ENCODE results near the gene CACNA2D3.

CACNA2D3 gene

DNA sequence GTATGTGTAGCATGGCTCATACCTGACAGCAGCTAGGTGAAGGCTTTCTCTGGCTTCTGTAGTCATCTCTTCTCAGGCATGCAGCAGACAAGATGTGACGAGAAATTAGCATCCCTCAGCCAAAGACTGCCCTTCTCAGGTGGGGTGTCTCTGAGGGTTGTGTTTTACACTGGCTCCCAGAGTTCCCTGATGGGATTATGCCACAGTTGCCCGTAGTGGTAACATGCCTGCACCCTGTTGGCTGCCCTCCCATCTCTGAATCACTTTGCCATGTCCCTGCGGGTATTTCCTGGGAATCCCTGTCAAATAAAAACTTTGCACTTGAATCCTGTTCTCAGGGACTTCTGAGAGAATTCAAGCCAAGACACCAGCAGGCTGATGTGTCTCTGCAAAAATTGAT is 735.0 kb downstream of the CACNA2D3 start:
- H3K9me3 ChIP-seq (ENCODE audit: insufficient read depth, low read depth, low read length), result no peaks in the 10 kb centered on the region
- H3K4me1 ChIP-seq (ENCODE audit: insufficient read depth, low read length), result peaks cover 14% of the 10 kb centered on the region; the same call in 1 of the 2 replicates
- H3K9ac ChIP-seq (ENCODE audit: low read depth, low read length), result no peak overlapping the region
- no peak overlapping the region for H3K4me3 ChIP-seq (ENCODE audit: low read length)
- no peaks in the 10 kb centered on the region for H3K27me3 ChIP-seq (ENCODE audit: insufficient read depth, low read length)
- no peak overlapping the region for H3K27ac ChIP-seq (ENCODE audit: low read length)
- no peaks in the 10 kb centered on the region for H3K36me3 ChIP-seq (ENCODE audit: insufficient read depth, low read depth, low read length)

DNA sequence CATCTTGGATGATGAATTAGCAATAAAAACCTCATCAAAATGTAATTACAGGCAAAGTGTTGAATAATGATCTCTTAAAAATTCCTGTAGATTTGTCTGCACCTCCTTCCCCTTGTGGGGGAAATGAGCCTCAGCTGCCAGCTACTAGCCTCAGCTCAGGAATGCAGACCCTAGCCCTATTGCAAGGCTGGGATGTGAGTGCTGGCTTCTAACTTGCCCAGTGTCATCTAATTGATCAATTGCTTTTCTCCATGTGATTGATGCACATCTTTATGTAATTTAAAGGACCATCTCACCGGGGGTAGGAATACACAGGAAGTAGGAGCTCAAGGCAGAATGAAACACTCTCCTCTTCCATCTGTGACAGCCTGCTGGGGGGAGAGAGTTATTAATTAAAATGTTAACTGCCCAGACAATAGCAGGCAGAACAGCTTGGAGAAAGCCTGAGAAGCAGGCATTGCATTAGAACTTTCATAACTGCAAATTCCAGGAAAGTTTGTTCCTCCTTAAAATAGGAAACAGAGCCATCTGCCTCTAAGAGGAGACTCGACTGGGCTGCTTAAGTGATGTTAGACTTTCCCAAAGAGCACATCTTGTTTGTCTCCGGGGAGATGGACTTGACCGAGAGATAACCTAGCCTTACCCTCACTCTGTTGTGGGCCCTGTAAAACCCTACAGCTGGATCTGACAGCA is 735.9 kb downstream of the CACNA2D3 start:
- H3K9me3 ChIP-seq (ENCODE audit: insufficient read depth, low read depth, low read length), result no peaks in the 10 kb centered on the region
- no peak overlapping the region for H3K4me3 ChIP-seq (ENCODE audit: low read length)
- H3K27me3 ChIP-seq (ENCODE audit: insufficient read depth, low read length), result no peaks in the 10 kb centered on the region
- H3K4me1 ChIP-seq (ENCODE audit: insufficient read depth, low read length), result peaks cover 16% of the 10 kb centered on the region; the same call in 1 of the 2 replicates
- no peaks in the 10 kb centered on the region for H3K36me3 ChIP-seq (ENCODE audit: insufficient read depth, low read depth, low read length)
- no peak overlapping the region for H3K27ac ChIP-seq (ENCODE audit: low read length)
- no peak overlapping the region for H3K9ac ChIP-seq (ENCODE audit: low read depth, low read length)

DNA sequence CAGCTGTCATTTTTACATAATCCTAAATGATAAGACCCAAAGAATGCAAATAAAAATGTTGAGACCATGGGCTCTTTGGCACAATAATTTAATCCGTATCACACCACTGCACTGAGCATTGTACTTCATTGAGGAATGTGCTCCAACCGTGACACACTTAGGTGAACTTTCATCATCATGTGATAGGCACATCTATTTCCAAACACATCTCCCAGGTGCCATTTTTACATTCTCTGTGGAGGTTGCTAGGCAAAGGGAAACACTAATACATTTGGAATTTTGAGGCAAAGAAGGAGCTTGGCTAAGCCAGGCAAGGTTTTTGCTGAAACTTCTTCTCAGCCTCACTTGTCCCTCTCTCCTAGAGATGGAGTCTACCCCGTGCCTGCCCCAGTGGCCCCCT is 736.8 kb downstream of the CACNA2D3 start:
- Histone ChIP-seq H3K4me1 (ENCODE audit: insufficient read depth, low read length) (peaks cover 16% of the 10 kb centered on the region), H3K9ac (ENCODE audit: low read depth, low read length) (no peak overlapping the region), H3K4me3 (ENCODE audit: low read length) (no peak overlapping the region), H3K27ac (ENCODE audit: low read length) (no peak overlapping the region), H3K36me3 (ENCODE audit: insufficient read depth, low read depth, low read length) (no peaks in the 10 kb centered on the region), H3K9me3 (ENCODE audit: insufficient read depth, low read depth, low read length) (no peaks in the 10 kb centered on the region), H3K27me3 (ENCODE audit: insufficient read depth, low read length) (no peaks in the 10 kb centered on the region)

DNA sequence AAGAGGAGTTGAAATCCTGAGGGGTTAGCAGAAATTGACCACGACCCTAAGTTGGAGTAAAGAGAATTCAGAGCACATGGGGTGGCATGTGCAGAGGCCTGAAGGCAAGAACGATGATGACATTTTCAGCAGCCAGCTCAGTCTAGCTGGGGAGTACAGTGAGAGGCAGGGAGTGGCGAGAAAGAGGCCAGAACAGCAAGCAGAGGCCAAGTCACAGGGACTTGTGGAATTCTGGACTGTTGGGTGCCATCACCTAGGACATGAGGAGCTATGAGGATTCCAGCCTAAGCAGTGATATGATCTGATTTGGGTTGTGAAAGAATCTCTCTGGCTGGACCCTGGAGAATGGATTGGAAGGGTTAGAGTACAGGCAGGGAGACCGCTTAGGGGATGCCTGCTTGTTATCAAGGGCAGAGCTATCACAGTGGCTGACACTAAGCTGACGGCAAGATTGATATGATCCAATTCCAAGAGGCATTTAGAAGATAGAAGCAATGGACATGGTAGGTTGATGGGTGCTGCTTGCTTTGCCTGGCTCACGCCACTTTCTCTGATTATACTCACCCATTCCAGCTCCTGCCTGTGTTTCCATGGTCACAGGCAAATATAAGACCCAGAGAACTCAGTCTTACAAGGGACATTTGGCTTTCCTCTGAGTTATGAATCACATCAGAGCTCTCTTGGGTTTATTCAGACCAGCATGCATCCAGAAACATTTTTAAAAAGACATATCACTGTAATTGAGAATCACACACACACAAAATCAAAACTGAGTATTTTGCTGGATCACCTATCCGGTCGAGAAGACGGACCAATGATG is 739.1 kb downstream of the CACNA2D3 start:
- Histone ChIP-seq H3K27ac (ENCODE audit: low read length) (no peak overlapping the region), H3K4me1 (ENCODE audit: insufficient read depth, low read length) (peaks cover 16% of the 10 kb centered on the region), H3K9ac (ENCODE audit: low read depth, low read length) (no peak overlapping the region), H3K36me3 (ENCODE audit: insufficient read depth, low read depth, low read length) (no peaks in the 10 kb centered on the region), H3K4me3 (ENCODE audit: low read length) (no peak overlapping the region), H3K9me3 (ENCODE audit: insufficient read depth, low read depth, low read length) (no peaks in the 10 kb centered on the region), H3K27me3 (ENCODE audit: insufficient read depth, low read length) (no peaks in the 10 kb centered on the region)

DNA sequence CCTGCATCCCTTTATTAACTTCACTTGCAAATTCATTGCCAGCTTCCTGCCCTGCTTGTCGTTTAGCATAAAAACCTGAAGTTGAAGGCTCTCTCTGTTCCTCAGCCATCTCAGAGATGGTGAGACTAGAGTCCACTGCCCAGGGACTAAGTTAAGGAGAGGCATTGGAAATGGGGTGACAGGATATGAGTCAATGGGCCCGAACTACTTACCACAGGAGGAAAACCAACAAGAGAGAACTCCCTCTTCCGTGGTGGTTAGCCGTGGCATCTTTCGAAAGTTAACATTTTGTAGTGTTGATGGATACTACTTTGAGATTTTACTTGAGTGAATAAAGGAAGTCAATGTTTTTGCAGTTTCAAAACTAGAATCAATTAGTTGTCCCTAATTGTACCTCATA is 740.2 kb downstream of the CACNA2D3 start:
- Histone ChIP-seq H3K9me3 (ENCODE audit: insufficient read depth, low read depth, low read length) (no peaks in the 10 kb centered on the region), H3K27ac (ENCODE audit: low read length) (no peak overlapping the region), H3K27me3 (ENCODE audit: insufficient read depth, low read length) (no peaks in the 10 kb centered on the region), H3K4me1 (ENCODE audit: insufficient read depth, low read length) (peaks cover 13% of the 10 kb centered on the region), H3K4me3 (ENCODE audit: low read length) (no peak overlapping the region), H3K36me3 (ENCODE audit: insufficient read depth, low read depth, low read length) (no peaks in the 10 kb centered on the region), H3K9ac (ENCODE audit: low read depth, low read length) (no peak overlapping the region)

DNA sequence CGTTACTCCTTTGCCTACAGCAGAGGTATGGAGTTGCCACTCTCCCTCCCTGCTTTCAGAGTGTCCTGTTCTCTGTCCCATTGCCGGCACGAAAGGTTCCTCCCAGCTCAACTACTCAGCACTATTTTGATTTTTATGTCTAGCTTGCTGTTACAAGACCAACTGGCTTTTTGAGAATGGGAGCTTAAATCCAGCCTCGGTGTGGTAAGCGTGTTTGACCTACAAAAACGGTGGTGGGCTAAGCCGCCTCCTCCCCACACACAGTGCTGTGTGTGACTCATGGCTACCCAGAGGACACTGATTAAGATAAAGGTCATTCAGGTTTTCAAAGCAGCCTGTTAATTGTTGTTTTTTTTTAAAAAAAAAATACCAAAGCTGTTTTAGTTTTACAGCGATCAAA is 741.0 kb downstream of the CACNA2D3 start:
- no peaks in the 10 kb centered on the region for H3K36me3 ChIP-seq (ENCODE audit: insufficient read depth, low read depth, low read length)
- H3K9me3 ChIP-seq (ENCODE audit: insufficient read depth, low read depth, low read length), result no peaks in the 10 kb centered on the region
- H3K4me3 ChIP-seq (ENCODE audit: low read length), result no peak overlapping the region
- no peaks in the 10 kb centered on the region for H3K27me3 ChIP-seq (ENCODE audit: insufficient read depth, low read length)
- no peak overlapping the region for H3K9ac ChIP-seq (ENCODE audit: low read depth, low read length)
- H3K4me1 ChIP-seq (ENCODE audit: insufficient read depth, low read length), result peaks cover 5% of the 10 kb centered on the region
- H3K27ac ChIP-seq (ENCODE audit: low read length), result no peak overlapping the region

DNA sequence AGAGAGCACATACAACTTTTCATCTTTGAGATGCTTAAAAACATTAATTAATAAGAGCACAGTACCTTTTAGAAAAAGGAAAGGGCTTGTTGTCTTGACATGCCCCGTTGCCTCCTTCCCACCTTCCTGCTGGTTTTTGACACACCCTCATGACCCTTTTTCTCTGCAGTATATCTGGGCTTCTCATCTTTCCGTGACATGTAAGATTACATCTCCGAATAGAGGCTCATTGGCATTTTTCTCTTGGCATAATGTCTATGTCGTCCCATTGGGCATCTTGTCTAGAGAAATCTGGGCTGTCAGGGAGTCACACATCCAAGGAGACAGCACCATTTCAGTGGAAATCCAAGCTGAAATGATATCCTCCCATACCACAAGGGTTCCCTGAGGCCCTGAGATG is 741.4 kb downstream of the CACNA2D3 start:
- no peaks in the 10 kb centered on the region for H3K9me3 ChIP-seq (ENCODE audit: insufficient read depth, low read depth, low read length)
- peaks cover 2% of the 10 kb centered on the region; the same call in 1 of the 2 replicates for H3K4me1 ChIP-seq (ENCODE audit: insufficient read depth, low read length)
- no peak overlapping the region for H3K9ac ChIP-seq (ENCODE audit: low read depth, low read length)
- H3K27ac ChIP-seq (ENCODE audit: low read length), result no peak overlapping the region
- H3K27me3 ChIP-seq (ENCODE audit: insufficient read depth, low read length), result no peaks in the 10 kb centered on the region
- H3K4me3 ChIP-seq (ENCODE audit: low read length), result no peak overlapping the region
- no peaks in the 10 kb centered on the region for H3K36me3 ChIP-seq (ENCODE audit: insufficient read depth, low read depth, low read length)

DNA sequence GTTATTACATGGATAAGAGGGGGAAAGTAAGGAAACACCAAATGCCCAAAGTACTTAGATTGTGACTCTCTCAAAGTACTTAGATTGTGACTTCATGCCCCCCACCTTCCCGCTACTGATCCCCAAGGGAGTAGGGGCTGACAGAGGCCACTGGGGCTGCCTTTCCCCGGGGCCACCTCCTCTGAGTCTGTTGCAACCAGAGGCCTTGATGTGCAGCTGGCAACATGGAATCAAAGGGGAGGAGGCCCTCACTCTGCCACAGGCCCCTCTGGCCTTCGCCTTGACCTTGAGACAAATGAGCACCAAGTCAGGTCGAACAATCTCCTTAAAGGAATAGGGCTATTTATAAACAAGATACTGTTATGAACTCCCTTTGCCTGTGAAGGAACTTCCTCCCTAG is 743.0 kb downstream of the CACNA2D3 start:
- no peak overlapping the region for H3K4me3 ChIP-seq (ENCODE audit: low read length)
- H3K4me1 ChIP-seq (ENCODE audit: insufficient read depth, low read length), result peaks cover 2% of the 10 kb centered on the region; the same call in 1 of the 2 replicates
- no peaks in the 10 kb centered on the region for H3K36me3 ChIP-seq (ENCODE audit: insufficient read depth, low read depth, low read length)
- H3K27ac ChIP-seq (ENCODE audit: low read length), result no peak overlapping the region
- no peaks in the 10 kb centered on the region for H3K9me3 ChIP-seq (ENCODE audit: insufficient read depth, low read depth, low read length)
- H3K9ac ChIP-seq (ENCODE audit: low read depth, low read length), result no peak overlapping the region
- H3K27me3 ChIP-seq (ENCODE audit: insufficient read depth, low read length), result no peaks in the 10 kb centered on the region

DNA sequence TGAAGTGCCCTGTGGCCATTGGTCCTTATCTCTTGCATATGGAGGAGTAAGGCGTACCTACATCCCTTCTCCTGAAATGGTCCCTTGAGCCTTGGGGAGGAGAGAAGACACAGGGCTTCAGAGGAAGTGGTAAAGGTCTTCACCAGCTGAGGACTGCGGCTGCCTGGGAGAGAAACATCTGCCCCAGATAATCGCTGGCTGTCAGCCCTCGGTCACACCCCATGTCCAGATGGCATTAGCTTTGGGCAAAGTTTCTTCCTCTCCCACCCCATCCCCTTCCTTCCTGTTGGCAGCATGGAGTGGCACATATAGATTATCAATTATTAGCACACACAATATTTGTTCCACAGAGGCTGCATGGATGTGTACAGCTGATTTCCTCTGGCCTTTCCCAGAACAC is 743.9 kb downstream of the CACNA2D3 start:
- Histone ChIP-seq H3K36me3 (ENCODE audit: insufficient read depth, low read depth, low read length) (no peaks in the 10 kb centered on the region), H3K4me1 (ENCODE audit: insufficient read depth, low read length) (peaks cover 2% of the 10 kb centered on the region; the same call in 1 of the 2 replicates), H3K9ac (ENCODE audit: low read depth, low read length) (no peak overlapping the region), H3K9me3 (ENCODE audit: insufficient read depth, low read depth, low read length) (no peaks in the 10 kb centered on the region), H3K27me3 (ENCODE audit: insufficient read depth, low read length) (no peaks in the 10 kb centered on the region), H3K4me3 (ENCODE audit: low read length) (no peak overlapping the region), H3K27ac (ENCODE audit: low read length) (no peak overlapping the region)

DNA sequence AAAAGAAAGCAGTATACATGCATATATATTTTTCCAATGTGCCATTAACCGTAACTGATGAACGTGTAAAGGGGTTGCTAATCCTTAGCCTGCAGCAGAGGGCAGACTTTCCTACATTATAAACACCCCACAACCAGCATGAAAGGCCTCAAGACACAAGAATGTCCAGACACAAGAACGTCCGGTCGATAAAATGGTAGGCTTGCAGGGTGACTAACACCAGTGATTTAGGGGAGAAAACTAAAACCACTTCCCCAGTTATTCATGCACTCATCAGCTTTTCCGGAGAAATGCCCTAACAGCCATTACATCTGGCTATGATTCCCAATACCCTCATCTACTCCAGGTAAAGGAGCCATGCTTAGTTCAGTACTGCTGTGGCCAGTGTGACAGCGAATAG is 748.1 kb downstream of the CACNA2D3 start:
- Histone ChIP-seq H3K36me3 (ENCODE audit: insufficient read depth, low read depth, low read length) (no peaks in the 10 kb centered on the region), H3K9ac (ENCODE audit: low read depth, low read length) (no peak overlapping the region), H3K9me3 (ENCODE audit: insufficient read depth, low read depth, low read length) (no peaks in the 10 kb centered on the region), H3K27me3 (ENCODE audit: insufficient read depth, low read length) (no peaks in the 10 kb centered on the region), H3K4me1 (ENCODE audit: insufficient read depth, low read length) (peaks cover 11% of the 10 kb centered on the region; the same call in 1 of the 2 replicates), H3K27ac (ENCODE audit: low read length) (no peak overlapping the region), H3K4me3 (ENCODE audit: low read length) (no peak overlapping the region)

DNA sequence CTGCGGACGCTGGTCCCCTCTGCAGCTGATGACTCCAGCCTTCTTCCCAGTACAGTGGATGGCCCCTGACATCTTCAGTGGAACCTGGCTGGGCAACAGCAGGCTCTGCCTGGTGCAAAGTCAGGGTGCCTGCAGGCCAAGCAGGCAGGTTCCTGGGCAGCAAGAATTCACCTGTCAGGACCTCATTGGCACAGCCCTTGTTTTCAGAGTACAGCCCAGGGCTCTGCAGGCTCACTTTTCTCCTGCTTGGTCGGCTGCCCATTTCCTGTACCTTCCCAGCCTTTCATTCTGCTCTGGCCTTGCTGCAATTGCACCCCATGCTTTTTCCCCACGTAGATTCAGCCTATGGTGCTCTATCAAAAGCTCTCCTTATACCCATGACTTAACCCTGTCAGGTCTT is 749.5 kb downstream of the CACNA2D3 start:
- H3K36me3 ChIP-seq (ENCODE audit: insufficient read depth, low read depth, low read length), result no peaks in the 10 kb centered on the region
- no peak overlapping the region for H3K4me3 ChIP-seq (ENCODE audit: low read length)
- no peak overlapping the region for H3K27ac ChIP-seq (ENCODE audit: low read length)
- H3K9ac ChIP-seq (ENCODE audit: low read depth, low read length), result no peak overlapping the region
- no peaks in the 10 kb centered on the region for H3K9me3 ChIP-seq (ENCODE audit: insufficient read depth, low read depth, low read length)
- H3K4me1 ChIP-seq (ENCODE audit: insufficient read depth, low read length), result peaks cover 11% of the 10 kb centered on the region; the same call in 1 of the 2 replicates
- no peaks in the 10 kb centered on the region for H3K27me3 ChIP-seq (ENCODE audit: insufficient read depth, low read length)

Data from iPS-20b (cell line).